Stimulated activated CD4-positive, alpha-beta T cell treated with anti-CD3 and anti-CD28 coated beads, Interleukin-4, amount 100 ng/mL, for 4 hours (primary cell): Measurements from ENCODE around the gene PDGFD.

Source experiments
- DNase-seq, 2 experiments: peaks; one replicate each; pipeline ENCODE4 v3.0.0-alpha.2; 2020

Gene PDGFD

DNA sequence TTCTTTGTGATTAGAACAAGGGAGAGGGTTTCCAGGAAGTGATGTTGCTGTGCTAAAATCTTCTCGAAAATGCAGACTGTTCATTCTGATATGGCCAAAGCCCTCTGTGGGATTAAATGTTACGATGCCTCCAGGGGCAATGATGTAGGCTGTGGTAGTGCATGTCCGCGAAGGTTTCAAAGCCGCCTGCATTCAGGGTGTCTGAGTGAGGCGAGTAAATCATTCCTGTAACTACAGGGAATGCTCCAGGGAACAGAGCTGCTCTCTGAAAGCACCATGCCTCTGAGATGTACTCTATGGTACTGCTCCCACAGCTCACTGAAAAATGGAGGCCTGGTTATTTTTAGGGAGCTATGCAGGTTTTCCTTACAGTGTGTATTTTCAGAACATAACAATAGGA lies 21.2 kb downstream of the PDGFD start:
- no peak for DNase-seq

DNA sequence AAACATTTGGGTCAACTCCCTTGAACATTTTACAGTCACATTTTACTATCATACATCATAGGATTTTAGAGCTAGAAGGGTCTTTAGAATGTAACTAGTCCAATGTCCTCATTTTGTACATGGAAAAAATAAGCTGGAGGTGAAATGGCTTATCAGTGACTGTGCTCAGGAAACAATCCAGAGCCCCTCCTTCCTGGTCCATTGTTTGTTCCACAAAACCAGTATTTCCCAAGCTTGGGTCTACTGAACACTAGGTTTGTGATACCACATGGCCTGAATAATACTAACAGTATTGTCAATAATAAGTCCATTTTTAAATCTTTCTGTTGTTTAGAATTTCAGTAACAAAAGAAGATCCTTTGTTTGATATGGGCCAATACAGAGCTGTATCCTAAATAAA lies 27.1 kb downstream of the PDGFD start:
- no peak for DNase-seq

DNA sequence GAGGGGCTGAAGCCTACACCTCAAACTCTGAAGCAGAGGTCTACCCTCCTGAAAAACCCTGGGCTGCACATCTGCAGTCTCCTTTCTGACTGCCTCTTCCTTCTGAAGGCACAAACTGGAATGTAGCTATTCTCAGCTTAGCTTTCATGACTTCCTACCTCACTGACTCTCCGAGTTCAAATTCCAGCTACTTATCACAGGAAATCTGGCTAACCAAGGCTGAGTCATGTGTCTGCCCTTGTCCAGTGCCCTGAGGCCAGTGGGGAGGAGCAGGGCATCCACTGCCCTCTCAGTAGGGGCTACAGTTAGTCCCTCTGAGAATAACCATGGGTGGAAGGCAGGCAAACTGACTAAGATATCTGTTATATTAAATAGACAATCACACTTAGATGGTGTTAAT lies 29.2 kb downstream of the PDGFD start:
- no peak for DNase-seq

DNA sequence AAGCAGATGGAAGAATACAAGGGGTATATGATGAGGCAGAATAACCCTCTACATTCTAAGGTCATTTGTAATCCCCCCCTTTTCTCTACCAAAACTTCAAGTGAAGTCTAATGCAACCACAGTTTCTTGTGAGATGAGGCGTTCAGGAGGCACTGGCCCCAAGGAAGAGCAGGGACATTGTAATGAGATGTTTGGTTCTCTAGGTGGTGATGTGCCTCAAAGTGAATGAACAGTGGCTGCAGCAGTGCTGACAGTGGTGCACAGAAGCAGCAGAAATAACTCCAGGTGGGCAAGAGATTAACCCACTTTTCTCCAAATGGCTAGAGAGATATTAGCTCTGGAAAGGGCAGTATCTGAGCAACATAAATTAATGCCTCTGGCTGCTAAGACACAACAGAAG lies 33.8 kb downstream of the PDGFD start:
- DNase-seq, result no peak

DNA sequence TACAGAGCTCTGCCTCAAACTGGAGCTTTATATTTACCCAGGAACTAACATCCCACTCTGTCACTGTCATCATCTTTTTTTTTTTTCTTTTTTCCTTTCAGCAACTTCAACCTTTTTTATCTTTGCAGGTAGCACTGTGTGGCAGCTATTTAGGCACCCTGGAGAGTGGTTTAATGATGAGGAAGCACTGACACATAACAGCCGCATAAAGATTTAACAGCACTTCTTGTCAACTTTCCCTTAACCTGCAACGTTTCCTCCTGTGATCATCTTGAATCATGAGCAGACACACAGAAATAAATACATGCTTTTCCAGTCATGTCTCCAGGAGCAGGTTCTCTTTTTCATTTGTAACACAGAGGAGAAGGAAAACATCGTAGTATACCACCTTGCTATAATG lies 34.8 kb downstream of the PDGFD start:
- no peak for DNase-seq

DNA sequence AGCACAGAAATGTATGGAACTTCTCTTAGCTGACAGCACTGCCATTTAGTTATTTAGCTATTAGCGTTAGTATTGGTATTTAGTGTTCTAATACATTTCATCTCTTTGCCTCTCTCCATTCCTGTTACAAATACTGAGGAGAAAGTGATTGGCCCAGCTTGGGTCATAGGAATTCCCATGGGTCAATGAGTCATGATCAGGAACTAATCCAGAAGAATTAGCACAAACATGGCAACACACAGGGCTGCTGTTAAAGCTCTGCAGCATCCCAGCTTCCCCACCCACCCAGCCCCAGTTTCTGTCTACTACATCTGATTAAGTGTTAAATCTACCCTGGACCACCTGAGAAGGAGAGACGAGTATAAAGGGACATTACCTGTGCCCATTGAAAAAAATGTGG lies 36.1 kb downstream of the PDGFD start:
- DNase-seq, result no peak

DNA sequence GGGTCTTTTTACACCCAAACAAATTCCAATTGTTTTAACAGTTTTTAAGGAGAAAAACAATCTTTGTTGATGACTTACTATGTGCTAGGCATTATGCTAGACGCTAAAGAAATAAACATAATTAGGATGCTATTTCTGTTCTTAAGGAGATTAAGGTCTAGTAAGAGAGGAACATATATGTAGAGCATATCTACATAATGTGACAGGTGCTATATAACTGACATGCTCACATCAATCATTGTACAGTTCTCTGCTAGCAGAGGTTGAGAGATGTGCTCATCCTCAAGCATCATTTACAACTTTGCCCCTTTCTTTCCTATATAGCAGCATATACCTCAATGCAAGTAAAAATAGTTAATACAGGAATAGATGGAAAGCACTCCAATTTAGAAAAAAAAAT lies 37.5 kb downstream of the PDGFD start:
- no peak for DNase-seq

DNA sequence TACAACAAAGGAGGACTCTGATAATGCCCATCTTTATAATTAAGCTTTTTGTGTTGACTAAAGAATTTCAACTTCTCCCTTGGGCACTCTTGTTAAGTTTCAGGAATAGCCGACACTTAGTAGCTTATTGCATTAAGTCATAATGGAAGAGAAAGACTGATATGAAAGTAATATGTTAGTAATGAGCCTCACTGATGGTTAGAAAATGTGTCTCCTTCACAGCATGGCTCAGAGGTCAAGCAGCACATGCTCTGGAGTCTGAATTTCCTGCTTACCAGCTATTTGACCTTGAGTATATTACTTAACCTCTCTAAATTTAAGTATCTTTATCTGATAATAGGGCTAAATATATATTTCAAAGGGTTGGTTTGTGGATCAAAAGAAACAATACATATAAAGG lies 39.0 kb downstream of the PDGFD start:
- no peak for DNase-seq

DNA sequence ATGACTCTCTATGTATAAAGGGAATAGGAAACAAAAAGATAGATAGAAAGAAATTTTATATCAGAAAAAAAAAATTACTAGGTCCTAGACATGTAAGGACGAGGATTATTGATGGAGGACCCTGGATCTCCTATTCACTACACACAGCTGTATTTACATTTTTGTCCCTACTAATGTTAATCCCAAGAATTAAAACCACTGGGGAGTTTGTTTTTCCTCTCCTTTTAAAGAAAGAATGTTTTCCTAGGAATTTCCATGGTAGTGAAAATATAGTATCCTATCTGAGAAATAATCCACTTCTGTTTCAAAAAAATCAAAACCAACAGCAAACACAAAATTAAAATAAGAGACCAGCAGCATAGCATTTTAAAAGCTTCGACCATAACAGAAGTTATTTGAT lies 41.1 kb downstream of the PDGFD start:
- no peak for DNase-seq

DNA sequence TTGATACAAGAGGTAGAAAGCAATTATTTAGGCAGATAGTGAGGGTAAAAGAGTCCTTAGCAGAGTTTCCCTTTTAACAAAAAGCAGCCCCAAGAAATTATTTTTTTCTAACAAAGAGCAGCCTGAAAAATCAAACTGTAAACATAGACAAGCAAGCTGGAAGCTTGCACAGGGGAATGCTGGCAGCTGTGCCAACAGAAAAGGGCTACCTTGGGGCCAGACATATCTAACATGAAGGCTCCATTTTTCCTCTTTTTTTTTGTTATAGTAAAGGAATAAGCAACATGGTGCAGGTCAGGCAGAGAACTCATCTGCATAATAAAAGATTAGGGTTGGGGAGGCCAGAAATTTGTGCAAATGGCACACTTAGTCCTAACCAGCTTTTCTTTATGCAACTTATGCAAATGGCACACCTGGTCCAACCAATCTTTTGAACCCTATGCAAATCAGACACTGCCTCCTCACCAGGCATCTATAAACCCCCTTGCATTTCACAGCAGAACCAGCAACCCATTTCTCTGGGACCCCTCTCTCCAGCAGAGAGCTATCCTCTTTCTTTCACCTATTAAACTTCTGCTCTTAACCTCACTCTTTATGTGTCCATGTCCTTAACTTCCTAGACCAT lies 41.8 kb downstream of the PDGFD start:
- no peak for DNase-seq

DNA sequence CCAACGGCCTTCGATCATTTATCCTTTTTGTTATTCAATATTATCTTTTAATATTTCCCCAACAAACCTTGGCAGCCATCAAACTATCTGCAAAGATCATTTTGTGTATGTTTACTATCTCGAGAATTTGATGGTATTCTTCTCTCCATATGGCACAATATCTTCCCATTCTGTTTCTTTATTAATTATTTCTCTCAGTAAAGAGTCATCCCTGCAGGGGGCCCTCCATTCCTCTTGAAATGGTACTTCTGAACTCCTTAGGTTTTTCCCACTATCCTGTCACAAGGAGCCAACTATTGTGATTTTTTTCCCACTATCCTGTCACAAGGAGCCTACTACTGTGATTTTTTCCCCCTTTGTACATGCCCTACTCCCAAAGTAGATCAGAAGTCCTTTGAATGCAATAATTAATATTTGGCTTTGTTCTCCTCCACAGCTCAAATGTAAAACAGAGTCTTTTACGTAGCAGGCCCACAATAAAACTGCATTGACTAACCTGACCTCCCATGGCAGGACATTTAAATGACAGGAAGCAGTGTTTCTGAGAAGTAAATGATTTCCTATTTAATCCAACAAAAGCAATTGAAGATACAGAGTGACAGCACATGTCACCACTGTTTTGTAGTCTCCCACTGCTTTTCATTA lies 43.3 kb downstream of the PDGFD start:
- DNase-seq, result no peak

DNA sequence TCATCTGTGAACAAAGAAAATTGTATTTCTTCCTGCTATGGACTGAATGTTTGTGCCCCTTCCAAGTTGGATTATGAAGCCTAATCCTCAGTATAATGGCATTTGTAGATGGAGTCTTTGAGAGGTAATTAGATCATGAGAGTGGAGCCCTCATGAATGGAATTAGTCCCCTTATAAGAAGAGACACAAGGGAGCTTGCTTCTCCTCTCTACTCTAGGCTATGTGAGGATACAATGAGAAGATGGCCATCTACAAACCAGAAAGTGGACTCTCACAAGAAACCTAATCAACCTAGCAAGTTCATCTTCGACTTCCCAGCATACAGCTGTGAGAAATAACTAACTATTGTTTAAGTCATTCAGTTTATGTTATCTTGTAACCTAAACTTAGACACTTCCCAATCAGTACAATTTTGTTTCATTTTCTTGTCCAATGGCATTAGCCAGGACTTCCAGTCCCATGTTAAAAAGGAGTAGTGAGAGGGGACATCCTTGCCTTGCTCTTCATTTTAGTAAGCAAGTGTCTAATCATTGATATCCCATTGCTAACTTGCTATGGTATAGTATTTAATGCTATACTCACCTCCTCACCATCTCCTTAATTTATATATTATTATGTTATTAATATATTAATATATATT lies 45.7 kb downstream of the PDGFD start:
- no peak for DNase-seq

DNA sequence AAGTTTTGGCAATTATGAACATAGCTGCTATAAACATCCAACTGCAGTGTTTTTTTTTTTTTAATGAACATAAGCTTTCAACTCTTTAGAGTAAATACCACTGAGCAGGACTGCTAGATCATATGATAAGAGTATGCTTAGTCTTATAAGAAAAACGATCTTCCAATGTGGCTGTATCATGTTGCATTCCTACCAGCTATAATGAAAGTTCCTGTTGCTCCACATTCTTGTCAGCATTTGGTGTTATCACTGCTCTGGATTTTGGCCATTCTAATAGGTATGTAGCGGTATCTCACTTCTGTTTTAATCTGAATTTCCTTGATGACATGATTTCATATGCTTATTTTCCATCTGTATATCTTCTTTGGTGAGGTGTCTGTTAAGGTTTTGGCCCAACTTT lies 50.4 kb downstream of the PDGFD start:
- no peak for DNase-seq

DNA sequence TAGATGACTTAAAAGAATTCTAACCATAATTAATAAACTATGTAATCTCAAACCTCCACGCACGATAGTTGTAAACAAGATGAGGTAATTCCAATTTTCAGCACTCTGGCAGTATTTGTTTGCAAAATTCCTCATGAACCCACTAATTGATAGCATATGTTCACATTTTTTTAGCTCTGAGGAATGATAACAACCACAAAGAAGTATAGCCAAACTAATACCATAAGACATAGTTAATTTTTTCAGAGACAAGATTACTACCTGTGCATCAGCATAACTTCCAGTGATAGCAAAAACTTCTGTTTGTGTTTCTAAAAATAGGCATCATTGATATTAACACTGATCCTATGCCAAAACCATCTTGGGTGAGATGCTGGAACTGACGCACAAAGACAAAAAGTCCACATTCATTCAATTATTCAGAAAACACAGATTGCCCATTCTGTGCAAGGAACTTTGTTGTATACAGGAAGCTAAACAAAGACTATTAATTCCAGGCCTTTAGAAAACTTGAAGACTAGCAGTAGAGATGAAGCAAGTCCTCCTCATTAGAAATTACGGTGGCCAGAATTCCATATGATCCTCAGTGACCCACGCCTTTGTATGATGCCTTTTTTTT lies 57.7 kb downstream of the PDGFD start:
- no peak for DNase-seq

DNA sequence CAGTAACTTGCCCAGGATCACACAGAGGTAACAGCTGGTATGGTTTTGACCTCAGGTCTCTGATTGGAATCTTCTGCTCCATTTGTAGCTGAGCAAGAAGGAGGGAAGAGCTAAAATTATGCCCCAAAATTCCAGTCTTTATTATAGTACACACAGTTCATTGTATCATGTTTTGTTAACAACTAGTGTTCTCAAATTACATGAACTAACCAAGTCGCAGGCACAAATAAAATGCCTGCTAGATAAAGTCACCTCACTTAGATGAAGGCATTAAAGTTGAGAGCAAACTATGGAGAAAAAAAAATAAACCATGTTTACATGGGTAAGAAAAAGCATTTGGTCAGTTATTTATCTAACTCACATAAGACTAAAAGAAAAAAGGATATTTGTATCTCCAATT lies 58.8 kb downstream of the PDGFD start:
- no peak for DNase-seq

DNA sequence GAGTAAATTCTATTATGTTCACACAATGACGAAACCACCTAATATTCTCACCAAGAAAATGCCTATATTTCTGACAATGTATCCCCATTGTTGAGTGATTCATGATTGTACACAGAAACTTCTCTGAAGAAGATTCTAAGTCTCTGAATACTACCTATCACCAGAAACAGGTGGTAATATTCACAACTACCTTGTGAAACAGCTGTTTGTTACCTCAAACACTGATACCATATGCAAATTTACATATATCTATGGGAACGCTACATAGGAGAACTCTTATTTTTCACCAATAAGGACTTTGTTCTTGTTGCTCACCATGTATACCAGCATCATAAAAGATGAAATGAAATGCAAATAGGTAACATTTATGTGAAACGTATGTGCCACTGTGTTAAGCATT lies 59.3 kb downstream of the PDGFD start:
- DNase-seq, result no peak

DNA sequence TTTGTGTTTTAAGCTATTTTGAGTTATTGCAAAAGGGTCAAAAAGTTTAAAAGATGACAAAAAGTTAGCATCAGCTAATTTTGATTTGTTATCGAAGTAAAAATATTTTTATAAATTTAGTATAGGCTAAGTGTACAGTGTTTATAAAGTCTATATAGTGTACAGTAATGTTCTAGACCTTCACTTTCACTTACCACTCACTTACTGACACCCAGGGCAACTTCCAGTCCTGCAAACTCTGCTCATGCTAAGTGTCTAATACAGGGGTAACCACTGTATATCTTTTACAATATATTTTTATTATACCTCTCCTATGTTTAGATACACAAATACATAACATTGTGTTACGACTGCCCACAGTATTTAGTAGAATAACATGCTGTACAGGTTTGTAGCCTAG lies 59.7 kb downstream of the PDGFD start:
- no peak for DNase-seq

DNA sequence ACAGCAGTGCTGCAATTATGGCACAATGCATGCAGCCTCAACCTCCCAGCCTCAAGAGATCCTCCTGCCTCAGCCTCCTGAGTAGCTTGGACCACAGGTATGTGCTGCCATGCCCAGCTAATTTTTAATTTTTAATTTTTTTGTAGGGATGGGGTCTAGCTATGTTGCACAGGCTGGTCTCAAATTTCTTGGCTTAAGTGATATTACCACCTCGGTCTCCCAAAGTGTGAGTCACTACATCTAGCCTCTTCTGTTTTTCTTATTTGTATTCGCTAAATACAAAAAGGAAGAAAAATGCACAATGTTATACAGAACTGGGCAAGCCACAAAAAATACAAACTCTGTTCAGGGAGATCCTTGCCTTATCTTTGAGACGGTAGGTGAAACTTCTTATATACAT lies 65.4 kb downstream of the PDGFD start:
- DNase-seq, result no peak

DNA sequence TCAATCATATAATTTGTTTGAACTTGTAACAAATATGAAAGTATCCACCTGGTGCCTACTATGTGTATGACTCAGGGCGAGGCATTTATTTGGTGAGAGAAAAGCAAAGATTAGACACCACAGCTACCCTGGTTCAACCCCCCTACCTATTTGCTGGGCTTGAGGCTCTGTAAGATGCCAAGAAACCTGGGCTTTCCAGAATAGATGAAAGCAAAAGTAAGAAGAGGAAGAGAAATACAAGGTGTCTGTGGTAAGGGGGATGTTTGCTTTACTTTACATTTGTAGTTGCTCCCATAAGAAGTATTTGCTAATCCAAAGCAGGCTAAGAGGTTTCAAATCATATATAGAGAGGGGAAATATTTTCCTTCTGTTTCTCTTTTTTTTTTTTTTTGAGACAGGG lies 65.8 kb downstream of the PDGFD start:
- DNase-seq, result no peak

DNA sequence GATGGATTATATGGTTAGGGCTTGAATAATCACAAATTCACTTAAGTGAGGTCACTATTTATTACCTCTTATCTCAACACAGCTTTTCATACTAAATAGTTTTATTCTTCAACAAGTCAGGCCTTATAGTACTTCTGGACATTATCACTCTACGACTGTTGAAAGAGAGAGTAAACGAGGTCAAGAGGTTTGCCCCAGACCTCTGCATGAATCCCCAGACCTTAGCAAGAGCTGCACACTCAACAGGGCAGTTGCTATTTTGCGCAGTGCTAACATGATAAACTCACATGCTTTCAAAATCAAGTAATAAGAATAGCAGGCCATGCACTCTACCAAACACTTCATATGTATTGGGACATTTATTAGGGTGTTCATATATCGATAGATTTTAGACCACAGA lies 67.0 kb downstream of the PDGFD start:
- no peak for DNase-seq

DNA sequence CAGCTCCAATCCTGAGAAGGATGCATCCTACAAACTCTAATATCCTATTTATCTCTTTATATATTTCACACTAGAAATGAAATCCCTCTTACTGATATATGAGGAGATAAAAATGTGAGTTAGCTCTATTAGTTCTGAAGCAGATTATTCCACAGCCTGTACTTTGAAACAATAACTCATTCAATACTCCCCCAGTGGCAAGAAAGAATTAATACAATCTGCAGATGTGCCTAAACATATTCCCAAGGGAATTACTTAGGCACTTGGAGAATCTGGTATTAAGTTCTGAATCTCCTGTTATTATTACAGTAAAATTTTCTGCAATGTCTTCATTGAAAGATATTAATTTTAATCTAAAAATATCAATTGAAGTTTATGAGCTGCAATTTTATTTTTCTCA lies 68.2 kb downstream of the PDGFD start:
- no peak for DNase-seq

DNA sequence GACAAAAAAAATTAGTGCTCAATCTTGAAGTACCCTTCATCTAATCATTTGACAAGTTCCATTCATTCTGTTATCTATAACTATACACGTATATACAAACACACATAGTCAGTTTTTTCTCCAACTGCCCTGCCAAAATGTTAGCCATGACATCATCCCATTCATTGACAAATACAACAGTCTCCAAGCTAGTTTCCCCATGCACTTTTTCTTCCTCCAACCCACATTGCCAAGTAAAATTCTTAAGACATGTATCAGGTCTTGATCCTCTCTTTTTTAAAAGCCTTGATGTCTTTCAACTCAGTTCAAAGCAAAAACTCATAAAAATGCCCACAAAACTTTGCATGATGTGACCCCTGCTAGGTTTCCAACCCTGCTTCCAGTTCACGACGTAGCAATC lies 69.4 kb downstream of the PDGFD start:
- no peak for DNase-seq

DNA sequence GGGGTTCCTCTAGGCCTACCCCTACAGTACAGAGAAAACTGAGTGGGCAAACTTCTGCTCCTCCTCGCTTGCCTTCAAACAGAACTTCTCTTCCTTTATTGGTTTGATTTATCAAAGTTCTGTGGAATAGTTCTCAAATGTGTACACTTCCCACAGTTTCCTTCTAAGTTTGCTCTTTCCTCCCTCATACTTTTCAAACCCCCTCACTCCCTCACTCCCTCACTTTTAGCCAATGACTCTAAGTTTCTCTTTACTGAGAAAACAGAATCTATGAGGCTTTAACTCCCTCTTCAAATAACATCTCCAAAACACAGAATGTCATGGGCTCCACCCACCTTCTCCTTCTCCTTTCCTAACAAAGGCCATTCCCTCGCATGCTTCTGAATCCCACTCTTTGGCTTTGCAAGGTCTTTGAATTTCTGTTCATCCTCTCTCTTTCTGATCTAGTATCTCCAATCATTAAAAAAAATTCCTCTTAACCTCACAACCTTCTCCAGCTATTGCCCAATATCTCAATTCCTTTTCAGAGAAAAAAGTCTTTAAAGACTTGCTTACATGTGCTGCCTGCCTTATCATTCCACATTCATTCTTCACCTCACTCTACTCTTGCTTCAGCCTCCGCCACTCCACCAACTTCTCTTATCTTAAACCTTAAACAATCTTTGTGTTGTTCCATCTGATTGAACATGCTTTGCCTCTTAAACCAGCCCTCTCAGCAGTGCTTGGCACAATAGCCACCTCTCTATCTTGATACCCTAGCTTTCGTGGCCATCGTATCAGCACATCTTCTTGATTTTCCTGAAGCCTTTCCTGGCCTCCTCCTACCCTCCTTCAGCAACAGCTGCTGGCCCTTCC lies 70.3 kb downstream of the PDGFD start:
- no peak for DNase-seq
